ENCODE measurements around the gene VSTM1.

- no peak for TF ChIP-seq POLR2A (IDR thresholded peaks at IDR 0.05; ENCODE audit: low read depth, low read length)
- TF ChIP-seq POLR2AphosphoS5 (IDR thresholded peaks at IDR 0.05; ENCODE audit: low read depth, low read length): no peak
- no peak for TF ChIP-seq TAF1 (IDR thresholded peaks at IDR 0.05; ENCODE audit: low read depth, low read length)
- TF ChIP-seq SPI1 (IDR thresholded peaks at IDR 0.05; ENCODE audit: low read depth, low read length): no peak
These were observed 44.8 kb upstream of the VSTM1 start for GRCh38 chr19:54108496-54108895.

Data from GM12891 (cell line).